Measurements from ENCODE around the gene ITGB1BP1.

ITGB1BP1 gene

DNA sequence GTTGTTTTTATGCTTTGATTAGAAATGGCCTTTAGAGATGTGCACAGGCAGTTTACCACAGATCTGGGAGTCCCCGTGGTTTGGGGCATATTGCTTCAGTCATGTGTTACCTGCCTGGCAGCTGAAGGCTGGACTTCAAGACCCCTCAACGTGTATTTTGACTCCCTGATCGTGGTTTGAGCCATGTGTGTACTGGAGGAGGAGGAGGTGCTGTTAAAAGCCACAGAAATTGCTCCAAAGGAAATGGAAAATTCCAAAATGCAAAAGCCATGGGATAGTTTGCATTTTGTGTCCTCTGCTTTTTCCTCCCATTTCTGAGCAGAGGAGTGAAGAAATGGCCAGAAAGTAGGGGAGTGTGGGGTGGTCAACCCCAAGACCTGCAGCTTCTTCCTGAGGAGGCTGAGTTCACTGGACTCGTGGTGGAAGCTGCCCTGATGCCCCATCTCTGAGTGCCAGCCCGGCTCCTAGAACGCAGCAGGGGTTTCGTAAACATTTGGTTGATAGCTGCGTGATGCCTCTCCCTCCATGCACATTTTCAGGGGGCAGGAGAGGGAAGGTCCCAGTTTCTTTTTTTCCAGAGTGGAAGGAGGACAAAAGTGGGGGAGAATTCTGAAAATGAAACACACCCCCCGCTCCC lies 45.7 kb downstream of the ITGB1BP1 start:
- DNase-seq = no peak

DNA sequence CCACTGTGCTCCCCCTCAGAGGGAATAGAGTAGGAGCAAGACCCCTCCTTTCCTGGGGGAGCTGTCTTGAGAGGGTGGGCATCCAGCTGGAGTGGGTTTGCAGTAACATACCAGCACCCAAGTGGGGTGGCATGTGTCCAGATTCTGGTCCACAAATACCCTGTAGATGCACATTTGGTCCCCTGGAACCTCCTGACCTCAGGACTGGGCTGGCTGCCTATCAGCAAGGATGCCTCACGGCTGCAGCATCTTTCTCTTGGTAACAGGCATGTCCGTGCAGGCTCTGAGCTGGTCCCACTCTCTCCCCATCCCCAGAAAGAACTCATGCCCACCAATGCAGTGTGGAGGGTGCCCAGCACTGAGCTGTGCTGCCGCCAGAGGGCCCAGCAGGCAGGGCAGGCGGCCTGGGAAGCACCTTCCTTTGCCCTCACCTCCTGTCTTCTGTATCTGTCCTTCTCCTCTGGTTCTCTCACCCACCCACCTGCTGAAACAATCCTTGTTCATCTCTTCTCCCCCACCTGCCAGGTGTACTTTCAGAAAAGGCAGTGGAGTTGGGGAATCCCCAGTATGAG lies 47.4 kb downstream of the ITGB1BP1 start:
- no peak for DNase-seq

DNA sequence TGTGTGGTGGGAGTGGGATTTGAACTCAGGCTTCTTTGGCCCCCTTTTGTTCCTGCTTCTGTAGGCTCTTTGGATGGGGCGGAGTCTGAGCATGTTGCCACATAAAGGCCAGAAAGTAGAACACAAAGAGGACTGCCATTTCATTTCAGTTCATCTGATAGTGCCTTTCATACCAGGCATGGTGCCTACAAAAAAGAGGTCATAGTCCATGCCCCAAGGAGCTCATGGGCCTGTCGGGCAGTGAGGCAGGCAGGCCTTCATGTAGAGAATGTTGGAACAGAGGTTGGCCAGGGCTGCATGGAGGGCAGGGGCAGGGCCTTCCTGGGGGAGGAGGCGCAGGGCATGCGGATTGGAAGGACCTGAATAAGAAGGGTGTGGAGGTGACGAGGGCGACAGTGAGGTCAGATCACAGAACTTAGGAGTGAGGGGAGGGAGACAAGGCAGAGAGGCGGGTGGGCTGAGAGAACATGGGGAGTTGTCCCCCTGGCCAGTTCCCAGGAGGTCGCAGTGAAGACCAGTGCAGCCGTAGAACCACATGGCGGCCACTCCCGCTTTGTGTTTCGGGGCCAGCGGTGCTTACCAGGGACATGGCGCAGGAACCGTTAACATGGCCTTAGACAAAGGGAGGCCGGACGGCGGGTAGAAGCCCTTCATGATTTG lies 49.1 kb downstream of the ITGB1BP1 start:
- DNase-seq = no peak

DNA sequence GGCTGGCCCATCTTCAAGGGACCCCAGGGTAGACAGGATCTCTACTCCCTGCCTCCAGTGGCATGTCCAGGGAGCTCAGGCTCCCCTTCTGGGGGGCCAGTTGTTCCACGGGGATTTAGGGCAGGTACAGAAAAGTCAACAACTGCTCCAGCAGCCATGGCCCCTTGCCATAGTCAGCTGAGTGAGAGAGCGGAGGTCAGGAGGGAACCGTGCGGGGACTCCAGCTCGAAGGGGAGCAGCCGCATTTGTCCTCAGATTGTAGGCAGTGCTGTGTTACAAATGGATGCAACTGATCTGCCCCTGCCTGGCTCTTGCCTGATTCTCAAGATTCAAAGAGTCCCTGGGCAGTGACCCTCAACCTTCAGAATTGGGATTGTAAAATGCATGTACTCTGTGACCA lies 49.9 kb downstream of the ITGB1BP1 start:
- DNase-seq = no peak

DNA sequence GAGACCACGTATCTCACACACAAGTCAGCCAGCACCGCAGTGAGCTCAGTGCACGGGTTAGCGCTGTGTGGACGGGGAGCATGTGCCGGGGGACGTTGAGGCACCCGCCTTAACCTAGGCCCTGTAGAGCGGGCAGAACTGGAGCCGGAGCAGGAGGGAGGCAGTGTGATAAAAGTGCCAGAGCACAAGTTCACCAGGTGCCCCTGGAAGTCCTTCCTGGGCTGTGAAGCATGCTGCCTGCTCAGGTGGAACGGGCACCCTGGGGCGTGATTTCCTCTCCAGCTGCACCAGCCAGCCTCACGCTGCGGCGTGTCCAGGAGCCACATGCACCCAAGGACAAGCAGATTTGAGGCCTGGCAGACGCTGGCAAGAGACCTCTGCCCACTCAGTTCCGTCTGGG lies 50.3 kb downstream of the ITGB1BP1 start:
- DNase-seq = no peak

GRCh38 chr2:9370746-9371145 lies 52.6 kb downstream of the ITGB1BP1 start:
- no peak for DNase-seq

- DNase-seq = no peak
Observed at GRCh38 chr2:9366026-9366425, 57.3 kb downstream of the ITGB1BP1 start.

- DNase-seq = no peak
Observed at GRCh38 chr2:9365498-9366019, 57.8 kb downstream of the ITGB1BP1 start.

- no peak for DNase-seq
Observed at GRCh38 chr2:9364791-9365497, 58.4 kb downstream of the ITGB1BP1 start.

DNA sequence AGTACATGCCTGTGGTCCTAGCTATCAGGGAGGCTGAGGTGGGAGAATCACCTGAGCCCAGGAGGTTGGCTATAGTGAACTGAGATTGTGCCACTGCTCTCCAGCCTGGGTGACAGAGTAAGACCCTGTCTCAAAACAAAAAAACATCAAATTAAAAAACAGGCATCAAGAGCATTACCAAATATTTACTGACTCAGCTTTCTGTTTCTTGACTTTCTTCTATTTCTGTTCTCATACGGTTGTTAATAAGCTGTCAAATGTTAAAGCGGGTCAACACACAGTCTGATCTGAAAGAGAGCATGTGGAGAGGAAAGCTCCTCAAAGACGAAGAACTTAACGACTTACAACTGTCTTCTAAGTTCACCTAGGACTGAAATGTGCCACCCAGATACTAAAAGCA lies 59.0 kb downstream of the ITGB1BP1 start:
- DNase-seq = no peak

GRCh38 chr2:9360701-9361100 lies 62.6 kb downstream of the ITGB1BP1 start:
- DNase-seq = no peak

GRCh38 chr2:9360110-9360509 lies 63.2 kb downstream of the ITGB1BP1 start:
- no peak for DNase-seq

DNA sequence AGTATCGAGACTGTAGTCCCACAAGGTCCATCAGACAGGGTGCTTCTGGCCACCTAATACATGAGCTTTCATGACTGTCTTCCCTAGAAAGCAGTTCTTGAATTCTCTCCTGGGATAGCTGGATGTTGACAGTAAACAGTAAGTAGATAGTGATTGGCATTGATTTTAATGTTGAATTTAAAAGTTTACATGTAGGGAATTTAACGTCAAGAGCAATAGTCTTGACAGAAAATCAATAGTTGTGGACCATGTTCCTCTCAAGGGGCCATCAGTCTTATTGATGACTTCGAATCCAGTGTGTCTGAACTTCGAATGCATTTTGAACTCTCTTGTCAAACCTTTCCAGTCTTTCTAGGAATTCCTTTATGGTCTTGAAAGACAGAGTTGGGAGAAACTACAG lies 63.9 kb downstream of the ITGB1BP1 start:
- DNase-seq = no peak

DNA sequence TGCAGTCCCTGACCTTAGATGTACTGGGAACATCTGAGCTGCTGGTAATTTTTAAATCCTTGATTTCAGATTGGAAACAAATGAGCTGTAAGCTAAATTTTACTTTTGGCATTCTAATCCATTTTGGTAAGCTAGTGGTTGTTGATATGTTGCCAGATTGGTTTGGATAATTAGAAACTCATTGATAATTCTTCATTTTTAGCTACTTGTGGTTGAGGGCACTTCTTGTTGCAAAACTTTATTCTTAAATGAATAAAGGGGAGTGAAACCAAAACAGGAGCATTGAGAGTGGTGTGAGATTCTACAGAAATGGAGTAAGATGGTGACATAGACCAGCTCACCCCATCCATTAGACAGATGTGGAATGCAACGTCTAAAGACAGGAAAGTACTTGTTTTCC lies 64.5 kb downstream of the ITGB1BP1 start:
- no peak for DNase-seq

DNA sequence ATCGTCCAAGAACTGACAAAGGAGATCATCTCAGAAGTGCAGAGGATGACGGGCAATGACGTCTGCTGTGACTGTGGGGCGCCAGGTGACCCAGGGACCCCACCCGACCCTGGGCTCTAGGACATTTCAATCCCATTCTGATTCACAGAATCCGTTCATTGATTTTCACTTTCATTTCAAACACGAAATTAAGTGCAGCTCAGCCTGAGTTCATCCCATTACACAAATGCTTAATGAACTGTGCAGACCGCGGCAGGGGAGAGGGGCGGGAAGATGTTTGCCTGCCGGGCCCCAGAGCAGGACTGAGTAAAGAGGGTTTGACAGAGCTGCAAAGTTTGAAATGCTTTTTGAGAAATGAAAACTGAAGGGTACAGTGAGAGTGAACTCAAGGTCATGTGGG lies 67.1 kb downstream of the ITGB1BP1 start:
- no peak for DNase-seq

GRCh38 chr2:9355716-9356115 lies 67.6 kb downstream of the ITGB1BP1 start:
- no peak for DNase-seq

- no peak for DNase-seq
Observed at GRCh38 chr2:9355270-9355669, 68.1 kb downstream of the ITGB1BP1 start.

DNA sequence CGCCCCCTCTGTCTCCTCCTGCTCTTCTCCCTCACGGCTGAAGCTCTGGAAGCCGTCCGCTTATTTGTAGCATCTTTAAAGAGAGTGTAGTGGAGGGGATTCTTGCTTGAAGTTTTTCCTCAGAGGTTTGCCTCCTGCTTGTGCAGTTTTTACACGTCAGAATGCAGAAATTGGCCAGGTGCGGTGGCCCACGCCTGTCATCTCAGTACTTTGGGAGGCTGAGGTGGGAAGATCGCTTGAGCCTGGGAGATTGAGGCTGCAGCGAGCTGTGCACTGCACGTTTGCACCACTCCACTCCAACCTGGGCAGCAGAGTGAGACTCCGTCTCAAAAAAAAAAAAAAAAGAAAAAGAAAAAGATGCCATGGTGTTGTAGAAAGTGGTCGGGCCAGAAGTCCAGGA lies 69.0 kb downstream of the ITGB1BP1 start:
- no peak for DNase-seq

All from SW 1271 (cell line).